Activated CD8-positive, alpha-beta T cell treated with anti-CD3 and anti-CD28 coated beads, Interleukin-2, amount 10 ng/mL, durations not matched to agents 7 days and 5 days (primary cell): ENCODE data around the gene ECM1. TPM values are rescaled to one million over a fixed set of nuclear protein-coding genes. Genes with fewer than 3 reads are reported as not detected.

Experiments
- ATAC-seq: fragments of 150-1000 bp; cut with Tn5 transposase; one replicate; pipeline ENCODE4 v1.10.0; 2021; ENCODE audit warnings: moderate library complexity
- CTCF ChIA-PET: fragments of 350-600 bp; sonication (Branson Sonifier 250); formaldehyde crosslinking; loops from one replicate; lab custom pipeline; 2021; ENCODE audit warnings: antibody characterized with exemption; lab: Charles Lee
- POLR2A ChIA-PET: fragments of 350-600 bp; sonication (Branson Sonifier 250); formaldehyde crosslinking; loops from one replicate; lab custom pipeline; 2021; ENCODE audit warnings: antibody characterized with exemption; lab: Charles Lee
- DNase-seq: peaks from one replicate; pipeline ENCODE4 v3.0.0-alpha.2; 2020
- H3K27ac Mint-ChIP-seq: one replicate; pipeline ENCODE4 v1.8.0; 2021; ENCODE audit warnings: mild to moderate bottlenecking, mixed read lengths
- H3K27me3 Mint-ChIP-seq: one replicate; pipeline ENCODE4 v1.8.0; 2021; ENCODE audit warnings: low read depth, mixed read lengths
- H3K36me3 Mint-ChIP-seq: one replicate; pipeline ENCODE4 v1.8.0; 2021; ENCODE audit warnings: low read depth, mixed read lengths
- H3K4me1 Mint-ChIP-seq: one replicate; pipeline ENCODE4 v1.8.0; 2021; ENCODE audit warnings: low read depth, mixed read lengths
- H3K4me3 Mint-ChIP-seq: one replicate; pipeline ENCODE4 v1.8.0; 2021; ENCODE audit warnings: mild to moderate bottlenecking, mixed read lengths
- H3K9me3 Mint-ChIP-seq: one replicate; pipeline ENCODE4 v1.8.0; 2022; ENCODE audit warnings: mixed read lengths; ENCODE audit not compliant: insufficient read depth
- total RNA-seq, 2 experiments: library from RNA; stranded (reverse); gene quantifications; one replicate each; pipeline ENCODE4 v1.2.3, GENCODE V29; 2021

Gene ECM1
- total RNA-seq, 2 experiments from 2014 or later, result 0.71 to 0.78 TPM

DNA sequence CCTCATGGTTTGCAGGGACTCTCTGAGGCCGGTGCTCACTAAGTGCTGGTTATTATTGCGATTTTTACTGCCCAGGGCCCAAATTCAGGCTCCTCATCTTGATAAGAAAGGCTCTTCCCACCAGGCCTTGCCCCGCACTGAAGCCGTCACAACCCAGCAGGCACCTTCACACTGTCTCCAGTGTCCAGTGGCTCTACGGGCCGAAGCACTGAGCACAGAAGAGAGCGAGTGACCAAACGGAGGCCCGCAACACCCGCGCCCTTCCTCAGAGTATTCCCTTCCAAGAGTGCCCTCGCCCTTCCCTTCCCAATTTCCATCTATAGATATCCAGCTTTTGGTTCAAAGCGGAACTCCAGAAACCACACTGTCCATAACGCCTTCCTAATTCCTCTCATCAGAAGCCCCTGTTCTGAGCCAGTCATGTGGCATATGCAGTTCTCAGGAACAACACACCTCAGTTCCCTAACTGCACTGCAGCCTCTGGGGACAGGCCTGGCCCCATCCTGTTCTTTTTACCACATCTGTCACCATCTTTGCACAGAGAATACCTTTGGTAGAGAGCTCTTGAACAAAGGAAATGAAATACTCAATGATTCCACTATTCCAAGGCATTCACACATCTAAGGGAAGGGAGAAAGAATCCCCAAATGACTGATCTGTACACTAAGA lies 22.7 kb downstream of the ECM1 start:
- Mint-ChIP-seq H3K4me3 (no peak overlapping the region), H3K9me3 (no peaks in the 10 kb centered on the region), H3K36me3 (no peaks in the 10 kb centered on the region), H3K27ac (no peak overlapping the region), H3K27me3 (no peaks in the 10 kb centered on the region), H3K4me1 (peaks cover 5% of the 10 kb centered on the region)
- POLR2A ChIA-PET, result no interaction called here
- CTCF ChIA-PET, result interaction anchor here (1.4 to 3.0 kb wide), 5 partner anchors 14 to 275 kb away, joined by 5 to 26 read pairs (median 9); partner anchors contain the start of gene FALEC
- ATAC-seq (no peak), DNase-seq (no peak)

GRCh38 chr1:150532860-150533259 lies 25.0 kb downstream of the ECM1 start:
- ChIA-PET POLR2A (interaction anchor here (1.1 kb wide), 1 partner anchor 17 kb away, joined by 3 read pairs; the partner anchor contains the start of gene FALEC), CTCF (interaction anchor here (0.6 to 3.0 kb wide), 26 partner anchors 9 to 277 kb away, joined by 3 to 26 read pairs (median 4); partner anchors contain the start of genes FALEC and TARS2)
- H3K4me1 Mint-ChIP-seq, result peaks cover 5% of the 10 kb centered on the region

DNA sequence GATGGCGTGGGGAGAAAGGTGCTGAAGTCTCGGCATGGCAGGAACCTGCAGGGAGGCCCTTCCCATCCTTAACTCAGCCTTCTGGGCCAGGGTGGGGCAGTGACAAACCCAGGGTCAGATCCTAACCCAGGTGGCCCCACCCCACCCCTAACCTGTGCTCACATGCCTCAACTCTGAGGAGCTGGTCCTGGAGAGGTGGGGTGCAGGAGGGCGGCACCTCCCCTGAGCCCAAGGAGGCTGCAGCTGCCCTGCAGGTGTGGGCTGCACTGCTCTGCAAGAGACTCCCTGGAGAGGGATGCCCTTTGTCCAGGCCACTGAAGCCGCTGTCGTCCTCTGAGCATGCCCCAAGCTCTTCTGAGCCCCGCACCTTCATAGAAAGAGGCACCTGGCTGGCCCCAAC lies 26.1 kb downstream of the ECM1 start:
- Mint-ChIP-seq H3K9me3 (no peaks in the 10 kb centered on the region), H3K36me3 (no peaks in the 10 kb centered on the region), H3K4me1 (peaks cover 5% of the 10 kb centered on the region), H3K4me3 (no peak overlapping the region), H3K27ac (no peak overlapping the region), H3K27me3 (no peaks in the 10 kb centered on the region)
- DNase-seq (no peak), ATAC-seq (no peak)
- CTCF ChIA-PET, result interaction anchor here (0.9 to 2.6 kb wide), 3 partner anchors 21 to 281 kb away, joined by 3 to 11 read pairs (median 3); no protein-coding TSS in a partner anchor
- POLR2A ChIA-PET, result interaction anchor here (0.9 kb wide), 1 partner anchor 275 kb away, joined by 3 read pairs; no protein-coding TSS in a partner anchor

More at GRCh38 chr1:150532860-150533259, 25.0 kb downstream of the ECM1 start:
- Mint-ChIP-seq H3K9me3 (no peaks in the 10 kb centered on the region), H3K4me3 (no peak overlapping the region), H3K36me3 (no peaks in the 10 kb centered on the region), H3K27me3 (no peaks in the 10 kb centered on the region), H3K27ac (peak overlapping the region; percentile 19)
- no peak for ATAC-seq
- no peak for DNase-seq

GRCh38 chr1:150535511-150536287 lies 27.8 kb downstream of the ECM1 start:
- Mint-ChIP-seq H3K9me3 (no peaks in the 10 kb centered on the region), H3K4me3 (no peak overlapping the region), H3K4me1 (peaks cover 5% of the 10 kb centered on the region), H3K27ac (no peak overlapping the region), H3K27me3 (no peaks in the 10 kb centered on the region), H3K36me3 (no peaks in the 10 kb centered on the region)
- DNase-seq (no peak), ATAC-seq (no peak)
- ChIA-PET CTCF (interaction anchor here (1.0 to 1.5 kb wide), 3 partner anchors 13 to 280 kb away, joined by 3 to 7 read pairs (median 3); partner anchors contain the start of gene FALEC), POLR2A (no interaction called here)

- ChIA-PET CTCF (interaction anchor here (1.0 to 2.1 kb wide), 4 partner anchors 9 to 281 kb away, joined by 3 to 7 read pairs (median 5); partner anchors contain the start of gene FALEC), POLR2A (interaction anchor here (0.5 kb wide), 1 partner anchor 159 kb away, joined by 3 read pairs; no protein-coding TSS in a partner anchor)
- Mint-ChIP-seq H3K27me3 (no peaks in the 10 kb centered on the region), H3K27ac (no peak overlapping the region), H3K4me1 (peaks cover 5% of the 10 kb centered on the region), H3K36me3 (no peaks in the 10 kb centered on the region), H3K4me3 (no peak overlapping the region), H3K9me3 (no peaks in the 10 kb centered on the region)
- ATAC-seq (no peak), DNase-seq (no peak)
Observed at GRCh38 chr1:150536836-150537731, 29.2 kb downstream of the ECM1 start.

DNA sequence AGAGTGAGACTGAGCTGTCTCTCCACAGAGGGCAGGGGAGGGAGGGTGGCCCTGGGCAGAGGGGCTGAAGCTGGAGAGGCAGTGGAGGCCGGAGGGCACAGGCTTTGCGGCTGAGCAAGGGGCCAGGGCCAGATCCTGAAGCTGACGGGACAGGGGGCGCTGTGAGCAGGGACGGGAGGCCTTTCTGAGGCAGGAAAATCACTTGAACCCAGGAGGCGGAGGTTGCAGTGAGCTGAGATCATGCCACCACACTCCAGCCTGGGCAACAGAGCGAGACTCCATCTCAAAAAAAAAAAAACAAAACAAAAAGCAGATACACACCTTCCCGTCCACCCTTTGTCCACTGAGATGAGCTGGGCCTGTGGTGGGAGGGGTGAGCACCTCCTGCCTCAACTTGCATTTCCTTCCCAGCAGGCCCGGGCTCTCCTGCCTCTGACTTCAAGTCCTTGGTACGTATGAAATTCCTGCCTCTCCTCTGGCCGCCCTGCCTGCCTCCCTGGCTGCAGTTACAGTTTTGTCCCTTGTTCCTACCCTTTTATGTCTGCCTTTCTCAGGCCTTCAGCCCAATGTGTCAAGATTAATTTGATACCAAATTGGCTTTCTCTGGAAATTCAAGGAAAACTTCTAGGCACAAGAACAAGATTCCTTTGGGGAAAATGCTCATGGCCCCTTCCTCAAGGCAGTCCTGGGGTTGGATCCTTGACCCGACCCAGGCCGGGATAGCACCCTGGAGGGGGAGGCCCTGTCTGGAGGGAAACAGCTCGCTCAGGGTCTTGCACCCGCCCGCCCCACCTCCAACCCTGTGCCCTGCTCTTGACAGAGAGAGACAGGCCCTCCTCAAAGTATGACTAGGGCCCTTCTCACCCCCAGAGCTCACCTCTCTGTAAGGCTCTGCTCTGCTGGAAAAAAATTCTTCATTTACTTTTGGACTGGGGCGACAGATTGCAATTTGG lies 30.1 kb downstream of the ECM1 start:
- DNase-seq, result no peak
- Mint-ChIP-seq H3K27ac (no peak overlapping the region), H3K36me3 (no peaks in the 10 kb centered on the region), H3K4me3 (no peak overlapping the region), H3K4me1 (no peaks in the 10 kb centered on the region), H3K27me3 (peaks cover 3% of the 10 kb centered on the region), H3K9me3 (no peaks in the 10 kb centered on the region)
- ATAC-seq, result no peak
- ChIA-PET CTCF (interaction anchor here (2.1 kb wide), 1 partner anchor 22 kb away, joined by 7 read pairs; no protein-coding TSS in a partner anchor), POLR2A (no interaction called here)

DNA sequence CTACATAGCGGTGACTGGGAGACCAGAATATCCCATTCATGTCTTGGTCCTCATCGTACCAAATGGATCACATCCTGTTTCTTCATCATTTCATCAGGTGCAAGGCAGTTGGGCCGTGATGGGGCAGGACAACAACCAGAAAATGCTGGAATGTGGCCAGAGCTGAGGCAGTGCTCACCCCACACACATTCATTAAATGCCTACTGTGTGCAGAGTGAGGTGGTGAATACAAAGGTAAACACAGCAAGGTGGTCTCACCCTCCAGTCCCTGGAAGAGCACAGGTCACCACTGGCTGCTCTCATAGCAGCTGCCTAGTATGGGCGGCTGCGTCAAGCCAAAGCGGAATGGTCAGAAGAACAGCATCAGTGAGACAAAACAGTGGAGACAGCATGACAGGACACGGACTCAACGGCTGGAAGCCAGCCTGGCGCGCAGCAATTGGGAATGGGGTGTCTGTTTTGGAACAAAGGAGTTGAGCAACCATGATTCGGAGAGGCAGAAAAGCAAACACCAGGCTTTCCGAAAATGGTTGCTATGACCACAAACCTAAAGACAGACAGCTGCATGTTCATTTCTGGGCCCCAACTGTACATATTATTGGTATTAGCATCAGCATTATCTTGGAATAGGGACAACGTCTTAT lies 35.7 kb downstream of the ECM1 start:
- H3K9me3 Mint-ChIP-seq, result no peaks in the 10 kb centered on the region
- ChIA-PET CTCF (interaction anchor here (1.0 to 5.9 kb wide), 2 partner anchors 11 to 17 kb away, joined by 3 to 36 read pairs; no protein-coding TSS in a partner anchor), POLR2A (interaction anchor here (0.8 kb wide), 1 partner anchor 153 kb away, joined by 4 read pairs; the partner anchor contains the start of gene GOLPH3L)
- DNase-seq (no peak), ATAC-seq (no peak)
- no peak overlapping the region for H3K4me3 Mint-ChIP-seq
- H3K27ac Mint-ChIP-seq, result no peak overlapping the region
- H3K36me3 Mint-ChIP-seq, result no peaks in the 10 kb centered on the region
- peaks cover 3% of the 10 kb centered on the region for H3K4me1 Mint-ChIP-seq
- peaks cover 18% of the 10 kb centered on the region for H3K27me3 Mint-ChIP-seq

DNA sequence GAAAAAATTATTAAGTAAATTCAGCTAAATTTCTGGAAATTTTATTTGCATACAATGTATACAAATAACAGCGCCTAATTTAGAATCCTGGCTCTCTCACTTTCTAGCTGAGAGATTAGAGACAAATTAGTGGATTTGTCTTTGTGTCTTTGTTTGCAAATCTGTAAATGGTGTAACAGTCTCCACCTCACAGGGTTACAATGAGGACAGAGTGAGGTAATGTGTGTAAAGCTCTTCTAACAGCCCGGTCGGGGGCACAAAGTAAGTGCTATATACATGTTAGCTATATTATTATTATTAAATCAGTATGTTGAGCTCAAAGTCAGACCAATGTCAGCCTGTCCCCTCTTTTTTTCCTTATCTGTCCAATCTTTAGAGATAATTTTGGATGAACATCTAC lies 36.3 kb downstream of the ECM1 start:
- POLR2A ChIA-PET, result no interaction called here
- Mint-ChIP-seq H3K36me3 (no peaks in the 10 kb centered on the region), H3K27ac (no peak overlapping the region), H3K4me1 (peaks cover 3% of the 10 kb centered on the region), H3K4me3 (no peak overlapping the region), H3K9me3 (no peaks in the 10 kb centered on the region), H3K27me3 (peaks cover 18% of the 10 kb centered on the region)
- DNase-seq, result no peak
- CTCF ChIA-PET, result interaction anchor here (1.0 to 5.9 kb wide), 2 partner anchors 11 to 17 kb away, joined by 3 to 36 read pairs; no protein-coding TSS in a partner anchor
- ATAC-seq, result no peak

DNA sequence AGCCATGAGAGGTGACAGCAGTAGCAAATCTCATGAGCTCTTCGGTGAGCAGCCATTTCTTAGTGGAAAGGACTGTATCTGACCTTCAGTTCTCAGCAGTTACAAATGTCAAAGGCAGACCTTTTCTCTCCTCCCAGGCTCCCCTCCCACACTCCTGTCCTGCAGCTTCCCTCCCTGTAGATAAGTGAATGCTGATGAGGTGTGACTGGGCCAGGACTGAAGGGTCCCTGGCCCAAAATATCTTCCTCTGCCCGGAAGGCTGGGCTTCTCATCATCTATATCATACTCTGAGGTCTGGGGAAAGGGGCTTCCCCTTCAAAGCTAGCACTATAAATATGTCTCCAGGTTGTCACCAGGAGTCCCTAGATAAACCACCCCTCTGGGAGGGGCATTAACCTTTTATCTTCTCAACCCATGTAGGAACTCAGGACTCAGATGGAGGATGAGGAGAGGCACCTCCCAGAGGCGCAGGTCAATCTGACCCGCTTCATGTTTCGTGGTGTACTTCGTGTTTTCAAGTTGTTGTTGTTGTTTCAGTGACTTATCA lies 37.6 kb downstream of the ECM1 start:
- no peak for ATAC-seq
- H3K36me3 Mint-ChIP-seq, result no peaks in the 10 kb centered on the region
- CTCF ChIA-PET, result interaction anchor here (1.2 to 5.9 kb wide), 3 partner anchors 14 to 289 kb away, joined by 4 to 36 read pairs (median 5); no protein-coding TSS in a partner anchor
- H3K27ac Mint-ChIP-seq, result peak overlapping the region; percentile 36
- H3K27me3 Mint-ChIP-seq, result peaks cover 26% of the 10 kb centered on the region
- H3K4me3 Mint-ChIP-seq, result no peak overlapping the region
- DNase-seq, result no peak
- peaks cover 11% of the 10 kb centered on the region for H3K4me1 Mint-ChIP-seq
- H3K9me3 Mint-ChIP-seq, result no peaks in the 10 kb centered on the region
- POLR2A ChIA-PET, result no interaction called here
